IMR-90 (cell line): ENCODE results near the gene KLC1. TPM values are rescaled to one million over a fixed set of nuclear protein-coding genes. Genes with fewer than 3 reads are reported as not detected.
A peak's percentile ranks its signal among the peaks of the same experiment; 100 is the strongest.

Experiments used
- ATAC-seq: fragments of 200-7000 bp; cut with Tn5 transposase; 2 replicates; pipeline ENCODE4 v1.9.1; 2020; ENCODE audit warnings: low read depth, mild to moderate bottlenecking, moderate library complexity
- BruUV-seq: library from RNA; stranded (reverse); fragments of 400-500 nt; replicated peaks from 2 replicates; lab custom pipeline; 2021; lab: Mats Ljungman, UMichigan
- CTCF ChIA-PET: fragments of 300-600 bp; formaldehyde crosslinking; extraction: SDS; loops from one replicate; lab custom pipeline; 2021; ENCODE audit warnings: antibody characterized with exemption; lab: Yijun Ruan, JAX
- POLR2A ChIA-PET: fragments of 300-600 bp; sonication (Branson Sonifier 250); formaldehyde crosslinking; loops from one replicate; lab custom pipeline; 2022; ENCODE audit warnings: antibody characterized with exemption; ENCODE audit not compliant: unreplicated experiment; lab: Charles Lee
- DNase-seq: peaks from one replicate; pipeline ENCODE4 v3.0.0; 2013
- H2AFZ ChIP-seq: replicated peaks from 2 replicates; pipeline ENCODE3; 2013; ENCODE audit warnings: low read length, mild to moderate bottlenecking; ENCODE audit not compliant: poor library complexity
- H2AK5ac ChIP-seq: 2 replicates; pipeline ENCODE4 v1.6.1; 2013; ENCODE audit warnings: low read depth, low read length, inconsistent platforms
- H2AK9ac ChIP-seq: replicated peaks from 2 replicates; pipeline ENCODE3; 2013; ENCODE audit warnings: mild to moderate bottlenecking, low read depth, low read length, moderate library complexity; ENCODE audit not compliant: poor library complexity
- H2BK120ac ChIP-seq: 2 replicates; pipeline ENCODE4 v1.6.1; 2013; ENCODE audit warnings: low read depth, low read length, inconsistent platforms
- H2BK15ac ChIP-seq: 3 replicates; pipeline ENCODE4 v1.6.1; 2013; ENCODE audit warnings: low read depth, low read length, inconsistent platforms
- H2BK20ac ChIP-seq: 2 replicates; pipeline ENCODE4 v1.6.1; 2013; ENCODE audit warnings: low read depth, mild to moderate bottlenecking, inconsistent platforms, low read length, moderate library complexity
- H2BK5ac ChIP-seq: 2 replicates; pipeline ENCODE4 v1.6.1; 2013; ENCODE audit warnings: mild to moderate bottlenecking, low read depth, low read length, inconsistent platforms; ENCODE audit not compliant: poor library complexity, severe bottlenecking
- H3K14ac ChIP-seq: replicated peaks from 2 replicates; pipeline ENCODE4 v1.6.1; 2013; ENCODE audit warnings: low read depth, low read length, inconsistent platforms
- H3K18ac ChIP-seq: 2 replicates; pipeline ENCODE4 v1.6.1; 2013; ENCODE audit warnings: low read depth, low read length, control low read depth
- H3K23ac ChIP-seq: 2 replicates; pipeline ENCODE4 v1.6.1; 2013; ENCODE audit warnings: low read depth, low read length, inconsistent platforms
- H3K27ac ChIP-seq: 2 replicates; pipeline ENCODE4 v1.5.1; 2013; ENCODE audit warnings: mild to moderate bottlenecking, control low read depth, low read length; ENCODE audit not compliant: insufficient read depth
- H3K27me3 ChIP-seq: 2 replicates; pipeline ENCODE4 v1.6.1; 2013; ENCODE audit warnings: low read length; ENCODE audit not compliant: control insufficient read depth, insufficient read depth
- H3K36me3 ChIP-seq: 2 replicates; pipeline ENCODE4 v1.6.1; 2013; ENCODE audit warnings: low read length, mixed read lengths; ENCODE audit not compliant: control insufficient read depth, insufficient read depth
- H3K4ac ChIP-seq: 2 replicates; pipeline ENCODE4 v1.6.1; 2013; ENCODE audit warnings: low read depth, low read length, inconsistent platforms
- H3K4me1 ChIP-seq: 2 replicates; pipeline ENCODE4 v1.6.1; 2013; ENCODE audit warnings: low read length, mixed read lengths; ENCODE audit not compliant: control insufficient read depth, insufficient read depth
- H3K4me2 ChIP-seq: 2 replicates; pipeline ENCODE4 v1.6.1; 2013; ENCODE audit warnings: low read depth, mild to moderate bottlenecking, control low read depth, low read length, moderate library complexity
- H3K4me3 ChIP-seq: 2 replicates; pipeline ENCODE4 v1.5.1; 2013; ENCODE audit warnings: low read depth, mild to moderate bottlenecking, control low read depth, low read length, moderate library complexity; ENCODE audit not compliant: insufficient read depth
- H3K56ac ChIP-seq: 2 replicates; pipeline ENCODE4 v1.6.1; 2013; ENCODE audit warnings: low read length, inconsistent platforms; ENCODE audit not compliant: insufficient read depth; ENCODE audit errors: extremely low read depth
- H3K79me1 ChIP-seq, 2 experiments: 2 replicates each; pipeline ENCODE4 v1.6.1; 2013; ENCODE audit warnings: low read length in 2 of 2, inconsistent platforms in 1 of 2, low read depth in 1 of 2
- H3K9ac ChIP-seq: 2 replicates; pipeline ENCODE4 v1.6.1; 2013; ENCODE audit warnings: low read depth, low read length, control low read depth
- H3K9me1 ChIP-seq: 2 replicates; pipeline ENCODE4 v1.6.1; 2013; ENCODE audit warnings: low read length, inconsistent platforms; ENCODE audit not compliant: insufficient read depth
- H3K9me3 ChIP-seq: 2 replicates; pipeline ENCODE4 v1.6.1; 2013; ENCODE audit warnings: low read length; ENCODE audit not compliant: control insufficient read depth, insufficient read depth
- H4K20me1 ChIP-seq: 2 replicates; pipeline ENCODE4 v1.6.1; 2013; ENCODE audit warnings: low read length, inconsistent platforms; ENCODE audit not compliant: insufficient read depth
- H4K5ac ChIP-seq: 2 replicates; pipeline ENCODE4 v1.6.1; 2013; ENCODE audit warnings: mild to moderate bottlenecking, low read depth, low read length, control low read depth
- H4K8ac ChIP-seq, 2 experiments: 2 replicates each; pipeline ENCODE4 v1.6.1; 2013; ENCODE audit warnings: low read depth in 2 of 2, low read length in 2 of 2, control low read depth in 1 of 2, inconsistent platforms in 1 of 2
- H4K91ac ChIP-seq: 2 replicates; pipeline ENCODE4 v1.6.1; 2013; ENCODE audit warnings: low read depth, low read length, inconsistent platforms; ENCODE audit not compliant: insufficient read depth
- BHLHE40 ChIP-seq: fragments of 150-350 bp; IDR thresholded peaks from 2 replicates; pipeline ENCODE4 v1.6.1; 2016; ENCODE audit warnings: mild to moderate bottlenecking, low read depth, low read length
- CEBPB ChIP-seq: IDR thresholded peaks from 2 replicates; pipeline ENCODE4 v1.6.1; 2012; ENCODE audit warnings: low read depth, low read length, improper control_type of control experiment
- CHD1 ChIP-seq: IDR thresholded peaks from 2 replicates; pipeline ENCODE4 v1.6.1; 2012; ENCODE audit warnings: low read depth, low read length, improper control_type of control experiment
- FOS ChIP-seq: fragments of 150-350 bp; IDR thresholded peaks from 2 replicates; pipeline ENCODE4 v1.6.1; 2016; ENCODE audit warnings: low read depth, low read length
- MAFK ChIP-seq: IDR thresholded peaks from 2 replicates; pipeline ENCODE4 v1.6.1; 2012; ENCODE audit warnings: low read depth, low read length, improper control_type of control experiment
- MAZ ChIP-seq: IDR thresholded peaks from 2 replicates; pipeline ENCODE4 v1.6.1; 2012; ENCODE audit warnings: low read depth, mild to moderate bottlenecking, low read length, improper control_type of control experiment, moderate library complexity, borderline replicate concordance
- MXI1 ChIP-seq: IDR thresholded peaks from 2 replicates; pipeline ENCODE4 v1.6.1; 2012; ENCODE audit warnings: low read depth, mild to moderate bottlenecking, low read length, moderate library complexity, borderline replicate concordance
- NFE2L2 ChIP-seq: fragments of 150-350 bp; IDR thresholded peaks from 2 replicates; pipeline ENCODE4 v1.6.1; 2016; ENCODE audit warnings: low read depth, mild to moderate bottlenecking, low read length
- POLR2A ChIP-seq: IDR thresholded peaks from 2 replicates; pipeline ENCODE4 v1.6.1; 2012; ENCODE audit warnings: mild to moderate bottlenecking, low read depth, low read length
- RAD21 ChIP-seq: IDR thresholded peaks from 2 replicates; pipeline ENCODE4 v1.6.1; 2012; ENCODE audit warnings: low read length, improper control_type of control experiment
- RCOR1 ChIP-seq: IDR thresholded peaks from 2 replicates; pipeline ENCODE4 v1.6.1; 2012; ENCODE audit warnings: mild to moderate bottlenecking, low read length, improper control_type of control experiment; ENCODE audit not compliant: insufficient replicate concordance
- RFX5 ChIP-seq: IDR thresholded peaks from 2 replicates; pipeline ENCODE4 v1.8.0; 2012; ENCODE audit warnings: low read depth, mild to moderate bottlenecking, low read length, moderate library complexity
- SMC3 ChIP-seq: fragments of 150-350 bp; IDR thresholded peaks from 2 replicates; pipeline ENCODE4 v1.6.1; 2016; ENCODE audit warnings: low read depth, mild to moderate bottlenecking, antibody characterized with exemption, low read length, moderate library complexity
- WGBS, 2 experiments: methylation state at CpG; one replicate each; pipeline versions ENCODE4 v1.1.5 to v1.1.7; 2013; ENCODE audit warnings: missing lambda C conversion rate in 2 of 2; ENCODE audit not compliant: insufficient read length in 1 of 2; ENCODE audit errors: extremely low coverage in 2 of 2; 5-methylcytosine and 5-hydroxymethylcytosine counted together
- dilution Hi-C: fragments of 300-500 bp; cut with HindIII; formaldehyde crosslinking; loops from one replicate; pipeline ENCODE4 v1.14.3; 2018; ENCODE audit warnings: low sequenced_read_pairs; ENCODE audit not compliant: unreplicated experiment
- in situ Hi-C: fragments of 300-500 bp; cut with MboI; formaldehyde crosslinking; loops from 3 replicates; pipeline ENCODE4 v1.14.3; 2019; ENCODE audit warnings: low sequenced_read_pairs, inconsistent platforms, mixed read lengths
- intact Hi-C: fragments of 100-400 bp; cut with micrococcal nuclease; formaldehyde crosslinking; loops from 2 replicates; pipeline ENCODE4 v1.10.0; 2022
- polyA plus RNA-seq, 3 experiments: library from polyadenylated mRNA; depleted of rRNA; stranded (reverse); fragments of >200 nt; gene quantifications; 2 replicates each; pipeline ENCODE4 v1.2.3, GENCODE V29; 2012; ENCODE audit warnings: low replicate concordance in 1 of 3
- total RNA-seq: library from RNA; depleted of rRNA; stranded (reverse); fragments of >200 nt; gene quantifications from 2 replicates; pipeline ENCODE4 v1.2.3, GENCODE V29; 2012
- TF ChIP-seq, protein P1 (sequence below): fragments of 150-350 bp; IDR thresholded peaks from 2 replicates; pipeline ENCODE4 v1.6.1; 2017; ENCODE audit warnings: mild to moderate bottlenecking, antibody characterized with exemption, low read length, low read depth
- TF ChIP-seq, protein P2 (sequence below): fragments of 150-350 bp; IDR thresholded peaks from 2 replicates; pipeline ENCODE4 v1.6.1; 2016; ENCODE audit warnings: low read depth, mild to moderate bottlenecking, low read length, moderate library complexity, borderline replicate concordance
- TF ChIP-seq, protein P3 (sequence below): conservative IDR thresholded peaks from 2 replicates; pipeline ENCODE4 v1.5.1; 2012; ENCODE audit warnings: mild to moderate bottlenecking, low read depth, low read length, improper control_type of control experiment

KLC1 gene
- total and polyA plus RNA-seq, 2 of the 4 experiments (the other 2 are of a cell fraction): 101 to 157 TPM

DNA sequence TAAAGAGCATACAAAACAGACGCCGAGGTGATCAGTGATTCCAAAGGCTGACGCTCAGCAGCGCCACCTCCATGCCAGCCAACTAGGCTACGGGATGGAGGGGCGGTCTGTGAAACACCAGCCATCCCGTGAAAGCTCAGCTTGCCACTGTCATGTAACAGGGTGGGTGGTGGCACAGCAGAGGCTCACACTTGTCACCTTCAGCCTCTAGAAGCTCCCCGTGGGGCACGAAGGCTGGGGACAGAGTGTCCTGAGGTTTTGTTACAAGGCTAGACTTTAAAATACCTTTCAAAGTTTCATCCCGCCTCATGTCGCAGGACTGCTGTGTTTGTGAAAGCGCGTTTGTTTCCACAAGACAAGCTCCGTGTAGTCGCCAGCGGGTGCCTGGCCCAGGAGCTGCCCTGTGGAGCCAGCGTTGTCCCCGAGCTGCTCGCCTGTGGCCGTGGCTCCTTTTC, 65.6 kb downstream of the KLC1 start:
- no peak overlapping the region for H2BK120ac ChIP-seq
- BruUV-seq: TSS peak; percentile 1
- no peak overlapping the region for H4K91ac ChIP-seq
- H3K79me1 ChIP-seq: peaks cover 25 to 75% of the 10 kb centered on the region in 2 experiments
- CTCF ChIA-PET: interaction anchor here (1.1 kb wide), 1 partner anchor 118 kb away, joined by 3 read pairs; no protein-coding TSS in a partner anchor
- no peak overlapping the region for H3K27ac ChIP-seq
- ATAC-seq: no peak
- no peaks in the 10 kb centered on the region for H3K9me3 ChIP-seq
- intact Hi-C loops: no loop called here
- H3K36me3 ChIP-seq: peaks cover 44% of the 10 kb centered on the region
- no peak overlapping the region for H3K9ac ChIP-seq
- no peak for DNase-seq
- no peak overlapping the region for H2AFZ ChIP-seq
- in situ Hi-C loops: no loop called here
- H2AK9ac ChIP-seq: peak overlapping the region; percentile 45
- H3K14ac ChIP-seq: no peak overlapping the region
- no peak overlapping the region for H2BK20ac ChIP-seq
- no peak overlapping the region for H2BK15ac ChIP-seq
- POLR2A ChIA-PET: no interaction called here
- no peak overlapping the region for H3K56ac ChIP-seq
- H3K4me2 ChIP-seq: no peak overlapping the region
- peaks cover 3% of the 10 kb centered on the region; the same call in 1 of the 2 replicates for H3K9me1 ChIP-seq
- no peak for TF ChIP-seq RCOR1
- no peak for TF ChIP-seq RFX5
- TF ChIP-seq RAD21: no peak
- no peak for TF ChIP-seq MAZ
- TF ChIP-seq, protein P1, sequence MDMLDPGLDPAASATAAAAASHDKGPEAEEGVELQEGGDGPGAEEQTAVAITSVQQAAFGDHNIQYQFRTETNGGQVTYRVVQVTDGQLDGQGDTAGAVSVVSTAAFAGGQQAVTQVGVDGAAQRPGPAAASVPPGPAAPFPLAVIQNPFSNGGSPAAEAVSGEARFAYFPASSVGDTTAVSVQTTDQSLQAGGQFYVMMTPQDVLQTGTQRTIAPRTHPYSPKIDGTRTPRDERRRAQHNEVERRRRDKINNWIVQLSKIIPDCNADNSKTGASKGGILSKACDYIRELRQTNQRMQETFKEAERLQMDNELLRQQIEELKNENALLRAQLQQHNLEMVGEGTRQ: no peak
- no peak for TF ChIP-seq MAFK
- no peak for TF ChIP-seq CEBPB
- TF ChIP-seq, protein P2, sequence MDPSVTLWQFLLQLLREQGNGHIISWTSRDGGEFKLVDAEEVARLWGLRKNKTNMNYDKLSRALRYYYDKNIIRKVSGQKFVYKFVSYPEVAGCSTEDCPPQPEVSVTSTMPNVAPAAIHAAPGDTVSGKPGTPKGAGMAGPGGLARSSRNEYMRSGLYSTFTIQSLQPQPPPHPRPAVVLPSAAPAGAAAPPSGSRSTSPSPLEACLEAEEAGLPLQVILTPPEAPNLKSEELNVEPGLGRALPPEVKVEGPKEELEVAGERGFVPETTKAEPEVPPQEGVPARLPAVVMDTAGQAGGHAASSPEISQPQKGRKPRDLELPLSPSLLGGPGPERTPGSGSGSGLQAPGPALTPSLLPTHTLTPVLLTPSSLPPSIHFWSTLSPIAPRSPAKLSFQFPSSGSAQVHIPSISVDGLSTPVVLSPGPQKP: no peak
- TF ChIP-seq POLR2A: no peak
- TF ChIP-seq, protein P3, sequence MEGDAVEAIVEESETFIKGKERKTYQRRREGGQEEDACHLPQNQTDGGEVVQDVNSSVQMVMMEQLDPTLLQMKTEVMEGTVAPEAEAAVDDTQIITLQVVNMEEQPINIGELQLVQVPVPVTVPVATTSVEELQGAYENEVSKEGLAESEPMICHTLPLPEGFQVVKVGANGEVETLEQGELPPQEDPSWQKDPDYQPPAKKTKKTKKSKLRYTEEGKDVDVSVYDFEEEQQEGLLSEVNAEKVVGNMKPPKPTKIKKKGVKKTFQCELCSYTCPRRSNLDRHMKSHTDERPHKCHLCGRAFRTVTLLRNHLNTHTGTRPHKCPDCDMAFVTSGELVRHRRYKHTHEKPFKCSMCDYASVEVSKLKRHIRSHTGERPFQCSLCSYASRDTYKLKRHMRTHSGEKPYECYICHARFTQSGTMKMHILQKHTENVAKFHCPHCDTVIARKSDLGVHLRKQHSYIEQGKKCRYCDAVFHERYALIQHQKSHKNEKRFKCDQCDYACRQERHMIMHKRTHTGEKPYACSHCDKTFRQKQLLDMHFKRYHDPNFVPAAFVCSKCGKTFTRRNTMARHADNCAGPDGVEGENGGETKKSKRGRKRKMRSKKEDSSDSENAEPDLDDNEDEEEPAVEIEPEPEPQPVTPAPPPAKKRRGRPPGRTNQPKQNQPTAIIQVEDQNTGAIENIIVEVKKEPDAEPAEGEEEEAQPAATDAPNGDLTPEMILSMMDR: no peak
- no peak for TF ChIP-seq FOS
- TF ChIP-seq SMC3: no peak
- TF ChIP-seq CHD1: no peak
- TF ChIP-seq BHLHE40: no peak
- no peak for TF ChIP-seq NFE2L2
- TF ChIP-seq MXI1: no peak
- no peak overlapping the region for H3K18ac ChIP-seq
- WGBS, 2 experiments: 91% methylated on average over 9 of the region's 20 CpGs; no CpG with 5 or more reads in 1 of the 2 experiments
- H4K8ac ChIP-seq: no peak overlapping the region
- H4K5ac ChIP-seq: no peak overlapping the region
- H3K27me3 ChIP-seq: no peaks in the 10 kb centered on the region
- dilution Hi-C loops: no loop called here
- H2AK5ac ChIP-seq: no peak overlapping the region
- H3K4ac ChIP-seq: no peak overlapping the region
- no peak overlapping the region for H3K4me3 ChIP-seq
- no peak overlapping the region for H3K23ac ChIP-seq
- peaks cover 15% of the 10 kb centered on the region for H3K4me1 ChIP-seq
- peaks cover 60% of the 10 kb centered on the region for H4K20me1 ChIP-seq
- no peak overlapping the region for H2BK5ac ChIP-seq
